ENCODE measurements around the gene MS4A18.

DNA sequence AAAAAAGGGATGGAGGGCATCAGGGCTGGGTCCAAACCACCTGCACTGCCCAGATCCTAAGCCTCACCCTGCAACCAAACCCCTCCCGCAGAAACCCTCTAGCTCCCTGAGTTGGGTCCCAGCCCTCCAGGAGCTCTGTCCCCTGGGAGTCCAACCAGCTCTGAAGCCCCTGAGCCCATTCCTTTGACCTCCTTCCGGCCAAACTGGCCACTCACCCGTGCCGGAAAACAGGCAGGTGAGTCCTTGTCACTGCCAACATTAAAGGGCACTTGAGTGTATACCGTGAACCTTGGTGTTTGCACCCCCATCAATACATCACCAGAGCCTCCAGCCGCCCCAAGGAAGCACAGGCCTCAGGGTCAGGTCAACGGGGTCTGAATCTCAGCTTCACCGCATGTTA is 43.7 kb downstream of the MS4A18 start:
- TF ChIP-seq POLR2AphosphoS5 (IDR thresholded peaks at IDR 0.05; ENCODE audit: low read depth, low read length) (no peak), POLR2A (IDR thresholded peaks at IDR 0.05; ENCODE audit: low read depth, low read length) (no peak)
